AG09309 (cell line): ENCODE results near the gene C16orf95.

Experiments used
- DNase-seq: peaks from one replicate; pipeline ENCODE4 v3.0.0-alpha.2; 2010; ENCODE audit warnings: low read depth
- H3K4me3 ChIP-seq: 2 replicates; pipeline ENCODE4 v1.5.1; 2011; ENCODE audit warnings: mild to moderate bottlenecking, low read depth, low read length, moderate library complexity; ENCODE audit not compliant: control insufficient read depth
- TF ChIP-seq, protein P1 (sequence below): IDR thresholded peaks from 2 replicates; pipeline ENCODE4 v1.5.1; 2011; ENCODE audit warnings: mild to moderate bottlenecking, low read depth, low read length, inconsistent platforms; ENCODE audit not compliant: insufficient read depth, control insufficient read depth; ENCODE audit errors: missing control alignments

C16orf95 gene

DNA sequence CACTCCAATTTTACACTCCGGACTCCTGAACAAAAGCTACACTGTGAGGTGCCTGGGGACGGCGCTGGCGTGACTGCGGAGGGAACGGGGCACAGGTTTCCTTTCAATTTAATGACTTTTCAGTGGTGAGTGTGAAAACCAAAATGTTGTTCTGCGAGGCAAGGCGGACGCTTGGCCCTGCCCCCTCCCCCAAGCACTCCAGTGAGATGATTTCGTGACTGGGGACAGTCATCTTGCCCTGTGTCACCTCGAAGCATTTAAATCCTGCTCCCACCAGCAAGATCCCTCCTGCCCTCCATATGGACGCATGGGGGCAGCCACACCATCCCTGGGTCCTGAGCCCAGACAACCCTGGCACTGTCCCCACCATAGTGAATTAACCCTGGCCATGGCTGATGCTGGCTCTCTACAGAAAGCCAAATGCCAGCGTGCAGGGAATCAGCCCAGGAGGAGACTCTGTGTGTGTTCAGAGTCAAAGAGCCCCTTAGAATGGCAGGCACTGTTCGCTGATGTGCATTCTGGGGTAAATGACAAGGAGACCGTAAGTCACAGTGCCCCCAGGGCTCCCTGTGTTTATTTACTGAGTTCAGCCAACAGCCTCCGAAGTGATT is 41.0 kb downstream of the C16orf95 start:
- TF ChIP-seq, protein P1, sequence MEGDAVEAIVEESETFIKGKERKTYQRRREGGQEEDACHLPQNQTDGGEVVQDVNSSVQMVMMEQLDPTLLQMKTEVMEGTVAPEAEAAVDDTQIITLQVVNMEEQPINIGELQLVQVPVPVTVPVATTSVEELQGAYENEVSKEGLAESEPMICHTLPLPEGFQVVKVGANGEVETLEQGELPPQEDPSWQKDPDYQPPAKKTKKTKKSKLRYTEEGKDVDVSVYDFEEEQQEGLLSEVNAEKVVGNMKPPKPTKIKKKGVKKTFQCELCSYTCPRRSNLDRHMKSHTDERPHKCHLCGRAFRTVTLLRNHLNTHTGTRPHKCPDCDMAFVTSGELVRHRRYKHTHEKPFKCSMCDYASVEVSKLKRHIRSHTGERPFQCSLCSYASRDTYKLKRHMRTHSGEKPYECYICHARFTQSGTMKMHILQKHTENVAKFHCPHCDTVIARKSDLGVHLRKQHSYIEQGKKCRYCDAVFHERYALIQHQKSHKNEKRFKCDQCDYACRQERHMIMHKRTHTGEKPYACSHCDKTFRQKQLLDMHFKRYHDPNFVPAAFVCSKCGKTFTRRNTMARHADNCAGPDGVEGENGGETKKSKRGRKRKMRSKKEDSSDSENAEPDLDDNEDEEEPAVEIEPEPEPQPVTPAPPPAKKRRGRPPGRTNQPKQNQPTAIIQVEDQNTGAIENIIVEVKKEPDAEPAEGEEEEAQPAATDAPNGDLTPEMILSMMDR: no peak
- no peak for DNase-seq
- no peak overlapping the region for H3K4me3 ChIP-seq

DNA sequence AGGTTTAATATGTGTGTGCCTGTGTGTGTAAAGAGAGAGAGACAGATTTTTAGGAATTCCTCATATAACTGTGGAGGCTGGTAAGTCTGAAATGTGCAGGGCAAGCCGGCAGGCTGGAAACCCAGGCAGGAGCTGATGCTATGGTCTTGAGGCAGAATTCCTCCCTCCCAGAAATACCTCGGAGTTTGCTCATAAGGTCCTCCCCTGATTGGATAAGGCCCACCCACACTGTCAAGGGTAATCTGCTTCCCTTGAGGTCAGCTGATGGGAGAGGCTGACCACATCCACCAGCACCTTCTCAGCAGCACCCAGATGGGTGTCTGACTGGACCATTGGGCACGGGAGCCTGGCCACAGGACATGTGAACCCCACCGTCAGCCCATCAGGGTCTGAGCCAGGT is 42.4 kb downstream of the C16orf95 start:
- no peak for DNase-seq
- H3K4me3 ChIP-seq: no peak overlapping the region
- TF ChIP-seq, protein P1: no peak

DNA sequence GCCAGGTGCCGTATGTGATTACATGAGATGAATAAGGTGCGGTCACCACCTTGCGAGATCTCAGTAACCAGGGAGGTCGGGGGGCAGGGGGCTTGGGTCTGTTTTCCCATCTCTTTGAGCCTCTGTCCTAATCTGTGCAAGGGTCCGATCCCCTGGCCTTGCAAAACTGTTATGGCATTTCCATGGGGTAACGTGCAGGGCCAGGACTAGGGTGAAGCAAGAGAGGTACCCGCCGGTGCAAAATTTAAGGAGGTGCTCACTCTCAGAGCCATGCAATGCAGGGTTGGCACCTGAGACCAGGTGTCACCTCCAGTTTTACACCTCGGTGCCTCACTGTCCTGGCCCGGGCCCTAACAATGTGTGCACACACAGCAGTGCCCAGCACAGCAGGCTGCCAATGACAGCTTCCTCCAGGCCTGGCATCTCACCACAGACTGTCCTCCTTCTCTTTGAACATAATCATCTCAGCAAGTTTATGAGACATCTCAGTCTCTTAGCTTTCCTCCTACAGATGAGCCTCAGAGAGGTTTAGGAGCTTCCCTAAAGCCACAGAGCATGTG is 43.6 kb downstream of the C16orf95 start:
- TF ChIP-seq, protein P1: no peak
- no peak overlapping the region for H3K4me3 ChIP-seq
- DNase-seq: no peak

DNA sequence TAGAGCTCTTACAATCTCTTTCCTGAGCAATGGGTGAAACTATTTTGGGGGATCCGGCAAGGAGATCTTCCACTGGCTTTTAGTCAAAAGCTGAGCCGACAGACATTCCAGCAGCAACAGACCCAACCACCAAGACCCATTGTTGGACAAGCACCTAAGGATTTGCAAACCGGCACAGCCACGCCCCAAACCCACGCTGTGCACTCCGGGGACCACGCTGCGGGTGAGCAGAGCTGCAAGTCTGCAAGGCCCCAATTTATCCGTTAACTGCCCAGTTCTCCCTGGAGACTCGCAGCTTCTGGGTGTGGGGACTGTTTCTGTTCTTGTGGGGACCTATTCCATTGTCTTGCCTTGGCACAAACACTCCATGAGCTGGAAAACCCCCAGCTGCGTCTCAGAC is 45.9 kb downstream of the C16orf95 start:
- TF ChIP-seq, protein P1: no peak
- DNase-seq: no peak
- H3K4me3 ChIP-seq: no peak overlapping the region

DNA sequence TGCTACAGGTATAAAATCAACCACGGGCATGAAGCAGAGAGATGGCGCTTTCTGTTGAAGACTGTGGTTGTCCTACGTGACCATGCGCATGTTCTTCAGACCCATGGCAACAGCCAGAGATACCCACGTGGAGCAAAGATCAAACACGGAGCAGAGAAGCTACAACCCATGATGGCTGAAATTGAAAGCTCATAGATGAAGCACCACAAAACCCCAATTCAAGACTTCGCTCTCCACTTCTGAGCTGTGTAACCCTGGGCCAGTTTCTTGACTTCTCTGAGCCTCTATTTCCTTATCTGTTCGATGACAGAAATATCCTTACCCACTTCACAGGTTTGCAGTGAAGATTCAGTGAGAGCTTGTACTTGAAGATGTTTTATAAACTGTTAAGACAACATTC is 49.6 kb downstream of the C16orf95 start:
- no peak overlapping the region for H3K4me3 ChIP-seq
- TF ChIP-seq, protein P1: no peak
- no peak for DNase-seq

DNA sequence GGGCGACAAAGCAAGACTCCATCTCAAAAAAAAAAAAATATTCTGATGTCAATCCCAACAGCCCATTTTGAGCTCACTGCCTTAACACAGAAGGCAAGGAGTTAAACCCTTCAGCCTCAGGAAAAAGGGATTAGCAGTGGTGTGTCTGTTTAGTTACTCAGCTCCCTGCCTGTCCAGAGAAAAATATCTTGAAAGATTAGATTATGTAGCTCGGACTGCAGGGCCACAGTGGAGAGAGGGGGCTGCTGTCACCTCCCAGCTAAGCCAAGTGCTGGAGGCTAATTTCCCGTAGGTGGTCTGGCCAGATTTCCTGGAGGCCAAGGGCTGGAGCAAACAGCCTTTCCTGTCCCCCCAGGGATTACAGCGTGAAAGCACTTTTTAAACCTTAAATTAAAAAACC is 50.3 kb downstream of the C16orf95 start:
- H3K4me3 ChIP-seq: no peak overlapping the region
- TF ChIP-seq, protein P1: no peak
- DNase-seq: no peak
